Measurements from ENCODE around the gene KRT17.

KRT17 gene

GRCh38 chr17:41599680-41600079 lies 24.7 kb downstream of the KRT17 start:
- H4K91ac ChIP-seq (ENCODE audit: low read length) = no peak overlapping the region
- H3K14ac ChIP-seq (ENCODE audit: low read length in 2 of 2) = no peak overlapping the region
- H3K4me3 ChIP-seq (ENCODE audit: insufficient read depth in 1 of 2, low read depth in 1 of 2, low read length in 2 of 2) = no peak overlapping the region
- no peaks in the 10 kb centered on the region for H3K36me3 ChIP-seq (ENCODE audit: control insufficient read depth in 1 of 2, insufficient read depth in 2 of 2, low read depth in 1 of 2, low read length in 2 of 2)
- H3K27me3 ChIP-seq (ENCODE audit: control insufficient read depth in 1 of 2, insufficient read depth in 1 of 2, low read length in 2 of 2) = peaks cover 27 to 44% of the 10 kb centered on the region in 2 experiments
- no CpG with 5 or more reads among the region's 1 CpG for WGBS
- DNase-seq = no peak
- no peak overlapping the region for H3K18ac ChIP-seq (ENCODE audit: low read depth in 1 of 2, low read length in 2 of 2)
- no peak overlapping the region for H2BK5ac ChIP-seq (ENCODE audit: low read depth, low read length, poor library complexity, severe bottlenecking)
- H2BK120ac ChIP-seq (ENCODE audit: low read depth, low read length) = no peak overlapping the region
- H4K8ac ChIP-seq (ENCODE audit: low read length) = no peak overlapping the region
- H3K79me1 ChIP-seq (replicated peaks; ENCODE audit: low read length, poor library complexity, severe bottlenecking) = no peaks in the 10 kb centered on the region
- H3K4ac ChIP-seq (ENCODE audit: low read depth in 1 of 2, low read length in 2 of 2) = no peak overlapping the region
- H3K4me2 ChIP-seq (ENCODE audit: low read length, poor library complexity, severe bottlenecking) = no peak overlapping the region
- no peaks in the 10 kb centered on the region for H3K4me1 ChIP-seq (ENCODE audit: control insufficient read depth, insufficient read depth, low read depth, low read length)
- H2AK5ac ChIP-seq (ENCODE audit: low read length, severe bottlenecking) = no peak overlapping the region
- H3K9me3 ChIP-seq (ENCODE audit: control insufficient read depth, low read length) = no peaks in the 10 kb centered on the region
- H3K23ac ChIP-seq (ENCODE audit: low read length in 2 of 2) = no peak overlapping the region
- H2AFZ ChIP-seq (ENCODE audit: low read depth, low read length) = no peak overlapping the region
- H2BK15ac ChIP-seq (ENCODE audit: low read depth, poor library complexity, severe bottlenecking) = no peak overlapping the region
- no peak overlapping the region for H2BK12ac ChIP-seq (ENCODE audit: low read length in 2 of 2)
- H3K27ac ChIP-seq (ENCODE audit: low read length, poor library complexity, severe bottlenecking) = no peak overlapping the region
- no peak overlapping the region for H3K9ac ChIP-seq (ENCODE audit: low read length)

GRCh38 chr17:41595585-41595984 lies 28.8 kb downstream of the KRT17 start:
- 74% methylated on average over 7 of the region's 8 CpGs for WGBS
- Histone ChIP-seq H3K4ac (ENCODE audit: low read depth in 1 of 2, low read length in 2 of 2) (no peak overlapping the region), H3K9ac (ENCODE audit: low read length) (no peak overlapping the region), H3K4me1 (ENCODE audit: control insufficient read depth, insufficient read depth, low read depth, low read length) (no peaks in the 10 kb centered on the region), H2AK5ac (ENCODE audit: low read length, severe bottlenecking) (no peak overlapping the region), H2BK5ac (ENCODE audit: low read depth, low read length, poor library complexity, severe bottlenecking) (no peak overlapping the region), H3K27me3 (ENCODE audit: control insufficient read depth in 1 of 2, insufficient read depth in 1 of 2, low read length in 2 of 2) (peaks cover 38 to 59% of the 10 kb centered on the region in 2 experiments), H3K23ac (ENCODE audit: low read length in 2 of 2) (no peak overlapping the region), H3K27ac (ENCODE audit: low read length, poor library complexity, severe bottlenecking) (no peak overlapping the region), H3K18ac (ENCODE audit: low read depth in 1 of 2, low read length in 2 of 2) (no peak overlapping the region), H4K8ac (ENCODE audit: low read length) (no peak overlapping the region), H2BK120ac (ENCODE audit: low read depth, low read length) (no peak overlapping the region), H3K4me2 (ENCODE audit: low read length, poor library complexity, severe bottlenecking) (no peak overlapping the region), H2BK12ac (ENCODE audit: low read length in 2 of 2) (no peak overlapping the region), H2AFZ (ENCODE audit: low read depth, low read length) (no peak overlapping the region), H3K14ac (ENCODE audit: low read length in 2 of 2) (no peak overlapping the region), H2BK15ac (ENCODE audit: low read depth, poor library complexity, severe bottlenecking) (no peak overlapping the region), H3K9me3 (ENCODE audit: control insufficient read depth, low read length) (no peaks in the 10 kb centered on the region), H3K4me3 (ENCODE audit: insufficient read depth in 1 of 2, low read depth in 1 of 2, low read length in 2 of 2) (no peak overlapping the region), H3K36me3 (ENCODE audit: control insufficient read depth in 1 of 2, insufficient read depth in 2 of 2, low read depth in 1 of 2, low read length in 2 of 2) (no peaks in the 10 kb centered on the region), H3K79me1 (replicated peaks; ENCODE audit: low read length, poor library complexity, severe bottlenecking) (no peaks in the 10 kb centered on the region), H4K91ac (ENCODE audit: low read length) (no peak overlapping the region)
- DNase-seq = no peak

- Histone ChIP-seq H3K27me3 (ENCODE audit: control insufficient read depth in 1 of 2, insufficient read depth in 1 of 2, low read length in 2 of 2) (peaks cover 42 to 59% of the 10 kb centered on the region in 2 experiments), H3K79me1 (replicated peaks; ENCODE audit: low read length, poor library complexity, severe bottlenecking) (no peaks in the 10 kb centered on the region), H3K23ac (ENCODE audit: low read length in 2 of 2) (no peak overlapping the region), H3K18ac (ENCODE audit: low read depth in 1 of 2, low read length in 2 of 2) (no peak overlapping the region), H2BK5ac (ENCODE audit: low read depth, low read length, poor library complexity, severe bottlenecking) (no peak overlapping the region), H2AFZ (ENCODE audit: low read depth, low read length) (no peak overlapping the region), H3K9ac (ENCODE audit: low read length) (no peak overlapping the region), H3K9me3 (ENCODE audit: control insufficient read depth, low read length) (no peaks in the 10 kb centered on the region), H3K4me3 (ENCODE audit: insufficient read depth in 1 of 2, low read depth in 1 of 2, low read length in 2 of 2) (no peak overlapping the region), H2AK5ac (ENCODE audit: low read length, severe bottlenecking) (no peak overlapping the region), H3K27ac (ENCODE audit: low read length, poor library complexity, severe bottlenecking) (no peak overlapping the region), H3K4ac (ENCODE audit: low read depth in 1 of 2, low read length in 2 of 2) (no peak overlapping the region), H3K4me1 (ENCODE audit: control insufficient read depth, insufficient read depth, low read depth, low read length) (no peaks in the 10 kb centered on the region), H2BK12ac (ENCODE audit: low read length in 2 of 2) (no peak overlapping the region), H3K4me2 (ENCODE audit: low read length, poor library complexity, severe bottlenecking) (no peak overlapping the region), H2BK120ac (ENCODE audit: low read depth, low read length) (no peak overlapping the region), H3K36me3 (ENCODE audit: control insufficient read depth in 1 of 2, insufficient read depth in 2 of 2, low read depth in 1 of 2, low read length in 2 of 2) (no peaks in the 10 kb centered on the region), H4K8ac (ENCODE audit: low read length) (no peak overlapping the region), H2BK15ac (ENCODE audit: low read depth, poor library complexity, severe bottlenecking) (no peak overlapping the region), H3K14ac (ENCODE audit: low read length in 2 of 2) (no peak overlapping the region), H4K91ac (ENCODE audit: low read length) (no peak overlapping the region)
- DNase-seq = no peak
- WGBS = 53% methylated on average over 3 of the region's 3 CpGs
These were observed 29.9 kb downstream of the KRT17 start for GRCh38 chr17:41594363-41594915.

DNA sequence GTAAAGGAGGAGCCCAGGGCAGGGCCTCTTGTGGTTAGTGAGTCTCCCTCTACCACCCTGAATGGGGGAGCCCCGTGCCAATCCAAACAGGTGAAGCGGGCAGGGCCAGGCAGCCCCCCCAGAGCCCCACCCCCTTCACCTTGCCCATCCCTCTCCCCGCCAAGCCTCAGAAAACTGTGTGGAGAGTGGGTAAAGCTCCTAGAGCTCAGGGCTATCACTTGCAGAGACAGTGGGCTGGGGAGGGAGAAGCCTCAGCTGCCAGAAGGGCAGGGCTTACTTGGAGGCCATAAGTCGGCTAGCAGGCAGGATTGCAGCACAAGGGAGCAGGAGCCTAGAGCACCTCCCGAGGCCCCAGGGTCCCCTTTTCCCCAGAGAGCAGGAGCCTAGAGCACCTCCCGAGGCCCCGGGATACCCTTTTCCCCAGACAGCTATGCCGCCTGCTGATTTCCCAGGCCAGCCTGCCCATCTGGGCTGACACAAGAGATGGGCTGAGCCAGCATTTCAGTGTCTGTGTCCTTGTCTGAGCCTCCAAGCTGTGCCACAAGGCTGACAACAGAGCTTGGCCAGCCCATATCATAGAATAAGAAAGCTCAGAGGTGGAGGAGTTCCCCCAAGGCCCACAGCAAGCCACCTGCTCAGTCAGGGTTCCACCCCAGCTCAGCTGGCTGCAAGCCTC lies 30.9 kb downstream of the KRT17 start:
- Histone ChIP-seq H3K18ac (ENCODE audit: low read depth in 1 of 2, low read length in 2 of 2) (no peak overlapping the region), H4K91ac (ENCODE audit: low read length) (no peak overlapping the region), H4K8ac (ENCODE audit: low read length) (no peak overlapping the region), H2AK5ac (ENCODE audit: low read length, severe bottlenecking) (no peak overlapping the region), H3K4me1 (ENCODE audit: control insufficient read depth, insufficient read depth, low read depth, low read length) (no peaks in the 10 kb centered on the region), H3K36me3 (ENCODE audit: control insufficient read depth in 1 of 2, insufficient read depth in 2 of 2, low read depth in 1 of 2, low read length in 2 of 2) (no peaks in the 10 kb centered on the region), H2BK5ac (ENCODE audit: low read depth, low read length, poor library complexity, severe bottlenecking) (no peak overlapping the region), H2BK12ac (ENCODE audit: low read length in 2 of 2) (no peak overlapping the region), H3K4me2 (ENCODE audit: low read length, poor library complexity, severe bottlenecking) (no peak overlapping the region), H3K14ac (ENCODE audit: low read length in 2 of 2) (no peak overlapping the region), H3K27ac (ENCODE audit: low read length, poor library complexity, severe bottlenecking) (no peak overlapping the region), H3K27me3 (ENCODE audit: control insufficient read depth in 1 of 2, insufficient read depth in 1 of 2, low read length in 2 of 2) (peaks cover 45 to 62% of the 10 kb centered on the region in 2 experiments), H2BK15ac (ENCODE audit: low read depth, poor library complexity, severe bottlenecking) (no peak overlapping the region), H3K9ac (ENCODE audit: low read length) (no peak overlapping the region), H3K79me1 (replicated peaks; ENCODE audit: low read length, poor library complexity, severe bottlenecking) (no peaks in the 10 kb centered on the region), H3K4me3 (ENCODE audit: insufficient read depth in 1 of 2, low read depth in 1 of 2, low read length in 2 of 2) (no peak overlapping the region), H2AFZ (ENCODE audit: low read depth, low read length) (no peak overlapping the region), H3K4ac (ENCODE audit: low read depth in 1 of 2, low read length in 2 of 2) (no peak overlapping the region), H3K9me3 (ENCODE audit: control insufficient read depth, low read length) (no peaks in the 10 kb centered on the region), H3K23ac (ENCODE audit: low read length in 2 of 2) (no peak overlapping the region), H2BK120ac (ENCODE audit: low read depth, low read length) (no peak overlapping the region)
- DNase-seq = no peak
- 78% methylated on average over 6 of the region's 8 CpGs for WGBS

Data from mesenchymal stem cell (in vitro differentiated cells and primary cell).